ENCODE data around the gene SPTBN2.
"Not testable (repeated sequence)": the region's sequence is repeated elsewhere in the genome, so short reads cannot be mapped to it uniquely, and the experiment has no call there.

SPTBN2 gene

DNA sequence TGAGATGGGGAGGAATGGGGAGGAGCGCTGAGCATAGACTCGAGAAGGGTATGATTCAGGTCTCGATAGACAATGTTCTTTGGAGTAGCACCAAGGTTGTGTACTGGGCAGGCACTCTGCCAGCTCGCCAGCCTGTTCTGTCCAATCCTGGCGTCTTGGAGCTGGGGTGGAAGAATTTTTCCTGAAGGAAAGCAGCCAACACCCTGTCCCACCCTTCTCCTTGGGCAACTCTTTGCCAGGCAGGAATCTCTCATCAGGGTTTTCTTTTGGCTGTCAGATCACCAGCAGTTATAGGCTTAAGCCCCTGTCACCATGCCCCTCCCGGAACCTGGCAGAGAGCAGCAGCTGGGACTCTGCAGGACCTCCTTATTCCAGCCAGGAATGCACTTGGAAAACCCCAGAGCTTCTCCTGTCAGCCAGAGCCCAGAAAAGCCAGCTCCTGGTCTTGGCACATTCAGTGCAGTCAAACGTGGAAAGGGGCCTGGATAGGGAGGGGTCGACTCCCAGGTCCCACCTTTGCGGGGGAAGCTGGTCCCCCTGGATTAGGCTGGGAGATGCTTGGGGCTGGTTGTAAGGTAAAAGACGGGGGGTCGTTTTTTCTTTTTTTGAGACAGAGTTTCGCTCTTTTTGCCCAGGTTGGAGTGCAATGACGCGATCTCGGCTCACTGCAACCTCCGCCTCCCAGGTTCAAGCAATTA lies 14.4 kb upstream of the SPTBN2 start:
- H3K4me3 ChIP-seq (ENCODE audit: low read depth, low read length), result no peak overlapping the region
- H3K36me3 ChIP-seq (ENCODE audit: control insufficient read depth, insufficient read depth, low read length), result no peaks in the 10 kb centered on the region
- no peak overlapping the region for H3K9ac ChIP-seq (ENCODE audit: low read depth, low read length)
- no peaks in the 10 kb centered on the region for H3K27me3 ChIP-seq (ENCODE audit: control insufficient read depth, insufficient read depth, low read length)
- H3K4me1 ChIP-seq (ENCODE audit: control insufficient read depth, insufficient read depth, low read length), result peaks cover 3% of the 10 kb centered on the region
- H3K9me3 ChIP-seq (ENCODE audit: control insufficient read depth, insufficient read depth, low read length), result no peaks in the 10 kb centered on the region

DNA sequence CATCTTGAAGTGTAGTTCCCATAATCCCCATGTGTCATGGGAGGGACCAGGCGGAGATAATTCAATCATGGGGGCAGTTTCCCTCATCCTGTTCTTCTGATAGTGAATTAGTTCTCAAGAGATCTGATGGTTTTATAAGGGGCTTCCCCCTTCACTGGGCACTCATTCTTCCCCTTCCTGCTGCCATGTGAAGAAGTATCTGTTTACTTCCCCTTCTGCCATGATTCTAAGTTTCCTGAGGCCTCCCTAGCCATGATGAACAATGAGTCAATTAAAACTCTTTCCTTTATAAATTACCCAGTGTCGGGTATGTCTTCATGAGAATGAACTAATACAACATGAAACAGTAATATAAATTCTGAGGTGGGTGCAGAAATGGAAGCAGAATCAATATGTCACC lies 12.1 kb upstream of the SPTBN2 start:
- Histone ChIP-seq H3K9me3 (ENCODE audit: control insufficient read depth, insufficient read depth, low read length) (no peaks in the 10 kb centered on the region), H3K9ac (ENCODE audit: low read depth, low read length) (no peak overlapping the region), H3K4me1 (ENCODE audit: control insufficient read depth, insufficient read depth, low read length) (peaks cover 3% of the 10 kb centered on the region), H3K36me3 (ENCODE audit: control insufficient read depth, insufficient read depth, low read length) (no peaks in the 10 kb centered on the region), H3K27me3 (ENCODE audit: control insufficient read depth, insufficient read depth, low read length) (no peaks in the 10 kb centered on the region), H3K4me3 (ENCODE audit: low read depth, low read length) (no peak overlapping the region)

DNA sequence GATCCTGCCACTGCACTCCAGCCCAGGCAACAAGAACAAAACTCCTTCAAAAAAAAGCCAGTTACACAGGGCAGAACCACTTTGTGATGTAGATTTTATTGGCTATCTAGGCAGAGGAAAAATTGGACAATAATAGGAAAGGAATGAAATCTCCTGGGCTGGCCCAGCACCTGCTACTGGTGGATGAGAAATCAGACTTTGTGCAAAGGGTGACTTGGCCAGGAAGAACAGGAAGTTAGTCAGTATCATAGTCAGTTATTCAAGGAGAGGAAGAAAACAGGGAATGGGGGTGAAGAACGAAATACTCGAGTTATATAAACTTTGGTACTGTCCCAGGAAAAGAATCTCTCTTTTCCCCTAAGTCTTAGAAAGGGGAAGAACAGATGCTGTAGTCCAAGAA lies 11.0 kb upstream of the SPTBN2 start:
- H3K4me3 ChIP-seq (ENCODE audit: low read depth, low read length), result no peak overlapping the region
- H3K27me3 ChIP-seq (ENCODE audit: control insufficient read depth, insufficient read depth, low read length), result no peaks in the 10 kb centered on the region
- no peaks in the 10 kb centered on the region for H3K9me3 ChIP-seq (ENCODE audit: control insufficient read depth, insufficient read depth, low read length)
- peaks cover 3% of the 10 kb centered on the region for H3K4me1 ChIP-seq (ENCODE audit: control insufficient read depth, insufficient read depth, low read length)
- H3K36me3 ChIP-seq (ENCODE audit: control insufficient read depth, insufficient read depth, low read length), result no peaks in the 10 kb centered on the region
- H3K9ac ChIP-seq (ENCODE audit: low read depth, low read length), result no peak overlapping the region

DNA sequence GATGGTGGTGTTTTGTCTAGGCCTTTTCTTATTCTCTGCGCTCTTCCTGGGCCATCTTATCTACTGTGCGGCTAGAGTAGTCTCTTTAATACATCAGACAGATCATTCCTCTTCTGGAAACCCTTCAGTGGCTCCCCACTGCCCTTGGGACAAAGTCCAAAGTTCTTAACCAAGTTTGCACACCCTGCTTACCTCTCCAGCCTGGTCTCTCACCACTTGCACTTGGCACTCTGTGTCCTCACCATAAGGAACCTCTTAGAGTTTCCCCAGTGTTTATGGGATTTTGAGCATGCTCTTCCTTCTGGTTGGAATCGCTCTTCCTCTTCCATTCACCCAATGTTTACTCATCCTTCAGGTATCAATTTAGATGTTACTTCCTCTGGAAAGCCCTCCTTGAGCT lies 5.2 kb upstream of the SPTBN2 start:
- H3K9me3 ChIP-seq (ENCODE audit: control insufficient read depth, insufficient read depth, low read length), result no peaks in the 10 kb centered on the region
- no peak overlapping the region for H3K4me3 ChIP-seq (ENCODE audit: low read depth, low read length)
- peaks cover under 1% of the 10 kb centered on the region for H3K4me1 ChIP-seq (ENCODE audit: control insufficient read depth, insufficient read depth, low read length)
- H3K36me3 ChIP-seq (ENCODE audit: control insufficient read depth, insufficient read depth, low read length), result no peaks in the 10 kb centered on the region
- H3K9ac ChIP-seq (ENCODE audit: low read depth, low read length), result no peak overlapping the region
- peaks cover 32% of the 10 kb centered on the region for H3K27me3 ChIP-seq (ENCODE audit: control insufficient read depth, insufficient read depth, low read length)

DNA sequence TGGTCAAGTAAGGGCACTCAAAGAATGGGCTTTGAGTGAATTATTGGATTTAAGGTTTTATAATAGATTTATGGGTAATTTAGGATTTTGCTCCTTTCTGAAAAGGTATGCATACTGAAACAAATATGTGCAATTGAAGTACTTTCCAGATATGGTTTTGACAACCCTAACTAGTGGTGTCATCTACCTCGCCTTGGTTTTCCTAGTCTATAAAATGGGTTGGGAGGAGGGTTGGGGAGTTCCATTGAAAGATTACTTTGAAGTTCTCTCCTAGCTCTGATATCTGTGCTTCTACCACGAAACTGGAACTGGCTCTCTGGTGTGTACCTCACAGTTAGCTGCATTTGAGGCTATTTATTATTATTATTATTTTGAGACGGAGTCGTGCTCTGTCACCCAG lies 431 bp upstream of the SPTBN2 start:
- H3K36me3 ChIP-seq (ENCODE audit: control insufficient read depth, insufficient read depth, low read length), result no peaks in the 10 kb centered on the region
- H3K9ac ChIP-seq (ENCODE audit: low read depth, low read length), result no peak overlapping the region
- no peak overlapping the region for H3K4me3 ChIP-seq (ENCODE audit: low read depth, low read length)
- H3K27me3 ChIP-seq (ENCODE audit: control insufficient read depth, insufficient read depth, low read length), result peaks cover 49% of the 10 kb centered on the region
- H3K4me1 ChIP-seq (ENCODE audit: control insufficient read depth, insufficient read depth, low read length), result peaks cover 6% of the 10 kb centered on the region
- no peaks in the 10 kb centered on the region for H3K9me3 ChIP-seq (ENCODE audit: control insufficient read depth, insufficient read depth, low read length)

DNA sequence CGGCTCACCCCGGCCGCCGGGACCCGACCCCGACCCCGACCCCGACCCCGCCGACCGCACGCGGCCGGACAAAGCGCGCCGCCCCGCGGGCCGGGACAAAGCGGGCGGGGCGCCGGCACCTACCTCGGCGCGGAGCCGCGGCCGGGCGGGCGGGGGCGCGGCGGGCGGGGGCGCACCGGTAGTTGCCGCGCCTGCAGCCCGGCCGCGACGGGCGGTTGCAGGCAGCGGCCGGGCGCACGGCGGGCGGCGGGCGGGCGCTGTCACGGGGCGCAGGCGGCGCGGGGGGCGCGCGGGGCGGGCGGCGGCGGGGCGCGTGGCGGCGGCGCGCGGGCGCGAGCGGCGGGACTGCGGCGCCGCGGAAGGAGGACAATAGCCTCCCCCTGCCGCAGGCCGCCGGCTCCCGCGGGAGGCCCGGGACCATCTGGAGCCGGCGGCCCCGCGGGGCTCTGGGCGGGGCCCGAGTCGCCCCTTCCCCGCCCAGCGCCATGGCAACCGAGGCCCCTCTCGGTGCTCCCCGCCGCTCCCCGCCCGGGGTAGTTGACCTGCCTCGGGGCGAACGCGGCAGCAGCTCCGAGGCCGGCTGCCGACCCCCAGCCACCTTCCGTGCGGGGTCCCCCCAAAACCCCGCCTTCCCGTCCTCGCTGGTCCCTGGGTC lies 851 bp downstream of the SPTBN2 start:
- H3K9ac ChIP-seq (ENCODE audit: low read depth, low read length), result no peak overlapping the region
- H3K4me3 ChIP-seq (ENCODE audit: low read depth, low read length), result peak overlapping the region; percentile 82
- H3K9me3 ChIP-seq (ENCODE audit: control insufficient read depth, insufficient read depth, low read length), result no peaks in the 10 kb centered on the region
- peaks cover 11% of the 10 kb centered on the region for H3K4me1 ChIP-seq (ENCODE audit: control insufficient read depth, insufficient read depth, low read length)
- H3K27me3 ChIP-seq (ENCODE audit: control insufficient read depth, insufficient read depth, low read length), result peaks cover 45% of the 10 kb centered on the region
- H3K36me3 ChIP-seq (ENCODE audit: control insufficient read depth, insufficient read depth, low read length), result no peaks in the 10 kb centered on the region

DNA sequence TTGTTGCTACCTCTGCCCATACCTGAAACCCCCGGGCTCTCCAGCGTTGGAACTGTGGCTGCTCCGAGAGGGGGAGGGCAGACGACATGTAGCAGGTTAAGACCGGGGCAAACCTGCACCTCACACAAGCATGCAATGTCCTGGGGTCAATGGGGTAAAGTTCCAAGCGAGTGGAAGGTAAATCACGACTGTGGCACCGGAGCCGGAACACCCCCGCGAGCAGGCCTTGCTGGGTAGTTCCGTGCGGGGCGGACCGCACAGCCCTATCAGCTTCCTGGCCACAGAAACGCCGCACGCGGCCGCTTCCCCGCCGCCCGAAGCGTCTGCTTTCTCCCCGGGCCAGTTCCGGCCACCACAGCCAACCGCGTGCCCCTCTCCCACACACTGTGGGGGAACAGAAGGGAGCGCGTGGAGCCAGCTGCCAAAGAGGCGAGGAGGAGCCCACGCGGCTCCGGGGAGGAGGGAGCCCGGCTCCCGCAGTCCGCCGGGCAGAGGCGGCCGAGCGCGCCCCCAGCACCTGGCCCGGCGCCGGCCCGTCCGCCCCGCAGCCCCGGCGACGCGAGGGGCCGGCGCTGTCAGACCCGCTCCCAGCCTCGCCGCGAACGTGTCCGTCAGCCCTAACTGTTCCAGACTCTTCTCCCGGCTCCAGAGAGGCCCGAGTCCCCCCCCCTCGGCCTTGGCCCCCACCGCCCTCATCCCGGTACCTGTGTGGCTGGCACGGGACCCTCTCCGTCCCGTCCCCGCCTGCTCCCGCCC lies 1.6 kb downstream of the SPTBN2 start:
- peak overlapping the region; percentile 54 for H3K9ac ChIP-seq (ENCODE audit: low read depth, low read length)
- no peaks in the 10 kb centered on the region for H3K36me3 ChIP-seq (ENCODE audit: control insufficient read depth, insufficient read depth, low read length)
- peak overlapping the region; percentile 74 for H3K4me3 ChIP-seq (ENCODE audit: low read depth, low read length)
- H3K9me3 ChIP-seq (ENCODE audit: control insufficient read depth, insufficient read depth, low read length), result no peaks in the 10 kb centered on the region
- H3K27me3 ChIP-seq (ENCODE audit: control insufficient read depth, insufficient read depth, low read length), result peaks cover 43% of the 10 kb centered on the region
- H3K4me1 ChIP-seq (ENCODE audit: control insufficient read depth, insufficient read depth, low read length), result peaks cover 12% of the 10 kb centered on the region

DNA sequence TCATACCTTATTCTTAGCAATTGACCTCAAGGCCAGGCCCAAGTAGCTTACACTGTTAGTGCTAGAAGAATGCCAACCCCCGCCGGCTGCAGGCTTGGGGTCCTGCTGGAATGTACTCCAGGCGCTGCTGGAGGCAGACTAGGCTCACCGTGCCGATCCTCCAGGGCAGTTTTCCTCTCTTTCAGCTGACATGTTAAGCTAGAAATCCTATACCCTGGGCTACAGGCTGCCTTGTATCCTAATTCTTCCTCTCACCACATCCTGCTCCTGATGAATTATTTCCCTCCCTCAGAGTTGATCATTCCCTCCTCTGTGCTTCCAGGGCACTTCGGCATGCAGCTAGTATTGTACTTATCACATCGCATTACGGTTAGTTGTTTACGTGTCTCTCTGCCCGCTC lies 3.4 kb downstream of the SPTBN2 start:
- Histone ChIP-seq H3K27me3 (ENCODE audit: control insufficient read depth, insufficient read depth, low read length) (peaks cover 28% of the 10 kb centered on the region), H3K4me1 (ENCODE audit: control insufficient read depth, insufficient read depth, low read length) (peaks cover 12% of the 10 kb centered on the region), H3K9me3 (ENCODE audit: control insufficient read depth, insufficient read depth, low read length) (no peaks in the 10 kb centered on the region), H3K36me3 (ENCODE audit: control insufficient read depth, insufficient read depth, low read length) (no peaks in the 10 kb centered on the region), H3K9ac (ENCODE audit: low read depth, low read length) (no peak overlapping the region), H3K4me3 (ENCODE audit: low read depth, low read length) (no peak overlapping the region)

DNA sequence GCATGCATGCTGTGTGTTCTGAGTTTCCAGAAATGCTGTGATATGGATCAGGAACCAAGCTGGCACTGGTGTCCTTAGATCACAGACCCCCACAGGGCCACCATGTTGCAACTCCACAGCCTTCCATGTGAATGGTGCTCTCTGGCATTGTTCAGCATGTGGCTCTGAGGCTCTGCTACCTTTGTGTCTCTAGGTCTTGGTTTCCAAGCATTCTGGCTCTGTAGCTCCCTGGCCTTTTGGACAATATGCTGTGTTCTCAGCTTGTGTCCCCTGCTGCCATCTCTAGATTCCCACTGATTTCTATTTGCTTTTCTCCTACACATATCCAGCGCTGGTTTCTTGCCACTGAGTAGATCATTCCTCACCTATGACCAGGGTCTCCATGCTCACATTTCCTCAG lies 3.9 kb downstream of the SPTBN2 start:
- H3K36me3 ChIP-seq (ENCODE audit: control insufficient read depth, insufficient read depth, low read length), result no peaks in the 10 kb centered on the region
- peaks cover 14% of the 10 kb centered on the region for H3K4me1 ChIP-seq (ENCODE audit: control insufficient read depth, insufficient read depth, low read length)
- H3K4me3 ChIP-seq (ENCODE audit: low read depth, low read length), result no peak overlapping the region
- H3K9me3 ChIP-seq (ENCODE audit: control insufficient read depth, insufficient read depth, low read length), result no peaks in the 10 kb centered on the region
- H3K9ac ChIP-seq (ENCODE audit: low read depth, low read length), result no peak overlapping the region
- peaks cover 27% of the 10 kb centered on the region for H3K27me3 ChIP-seq (ENCODE audit: control insufficient read depth, insufficient read depth, low read length)

DNA sequence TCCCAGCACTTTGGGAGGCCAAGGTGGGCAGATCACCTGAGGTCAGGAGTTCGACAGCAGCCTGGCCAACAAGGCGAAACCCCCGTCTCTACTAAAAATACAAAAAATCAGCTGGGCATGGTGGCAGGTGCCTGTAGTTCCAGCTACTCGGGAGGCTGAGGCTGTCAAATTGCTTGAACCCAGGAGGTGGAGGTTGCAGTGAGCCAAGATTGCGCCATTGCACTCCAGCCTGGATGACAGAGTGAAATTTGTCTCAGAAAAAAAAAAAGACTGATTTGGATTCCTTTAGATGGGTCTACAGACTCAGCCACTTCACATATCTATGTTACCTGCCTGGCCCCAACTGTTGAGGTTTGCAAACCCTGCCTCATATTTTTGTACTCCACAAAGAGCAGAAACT lies 4.8 kb downstream of the SPTBN2 start:
- Histone ChIP-seq H3K4me1 (ENCODE audit: control insufficient read depth, insufficient read depth, low read length) (peaks cover 17% of the 10 kb centered on the region), H3K27me3 (ENCODE audit: control insufficient read depth, insufficient read depth, low read length) (peaks cover 17% of the 10 kb centered on the region)
- not testable (repeated sequence) for H3K9ac ChIP-seq (ENCODE audit: low read depth, low read length); H3K36me3 ChIP-seq (ENCODE audit: control insufficient read depth, insufficient read depth, low read length); H3K9me3 ChIP-seq (ENCODE audit: control insufficient read depth, insufficient read depth, low read length); H3K4me3 ChIP-seq (ENCODE audit: low read depth, low read length)

DNA sequence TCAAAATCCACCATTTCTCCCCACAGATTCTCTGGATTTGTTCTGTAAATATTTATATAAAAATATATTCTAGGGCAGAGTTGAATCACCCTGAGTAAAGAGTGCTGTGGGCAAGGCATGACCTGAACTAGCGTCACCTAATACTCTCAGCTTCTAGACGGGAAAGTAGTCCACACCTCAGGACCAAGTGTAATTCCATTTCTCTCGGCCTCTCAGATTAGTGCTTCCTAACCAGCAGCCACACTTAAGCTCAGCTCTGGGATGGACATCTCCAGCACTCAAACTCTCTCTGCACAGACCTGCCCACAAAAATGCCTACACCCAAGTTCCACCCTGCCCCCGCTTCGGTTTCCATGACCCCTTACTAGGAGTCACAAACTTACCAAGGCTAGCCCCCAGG lies 5.3 kb downstream of the SPTBN2 start:
- H3K4me3 ChIP-seq (ENCODE audit: low read depth, low read length), result no peak overlapping the region
- peaks cover 13% of the 10 kb centered on the region for H3K27me3 ChIP-seq (ENCODE audit: control insufficient read depth, insufficient read depth, low read length)
- H3K36me3 ChIP-seq (ENCODE audit: control insufficient read depth, insufficient read depth, low read length), result peaks cover 9% of the 10 kb centered on the region
- peaks cover 18% of the 10 kb centered on the region for H3K4me1 ChIP-seq (ENCODE audit: control insufficient read depth, insufficient read depth, low read length)
- no peak overlapping the region for H3K9ac ChIP-seq (ENCODE audit: low read depth, low read length)
- no peaks in the 10 kb centered on the region for H3K9me3 ChIP-seq (ENCODE audit: control insufficient read depth, insufficient read depth, low read length)

Data from iPS-15b (cell line).